Measurements from ENCODE around the gene OSBPL9. TPM values are rescaled to one million over a fixed set of nuclear protein-coding genes. Genes with fewer than 3 reads are reported as not detected.
"Not testable (repeated sequence)": the region's sequence is repeated elsewhere in the genome, so short reads cannot be mapped to it uniquely, and the experiment has no call there.

The OSBPL9 gene
- total RNA-seq, 1 donor from 2014 or later = 41.7 TPM

GRCh38 chr1:51600529-51600928, 16.4 kb upstream of the OSBPL9 start:
- intact Hi-C loops (cut with DNase I) = no loop called here
- no peak for DNase-seq
- ATAC-seq (ENCODE audit: poor library complexity) = no peak

GRCh38 chr1:51600965-51601364, 15.9 kb upstream of the OSBPL9 start:
- intact Hi-C loops (cut with DNase I) = no loop called here
- ATAC-seq (ENCODE audit: poor library complexity) = no peak
- DNase-seq = no peak

DNA sequence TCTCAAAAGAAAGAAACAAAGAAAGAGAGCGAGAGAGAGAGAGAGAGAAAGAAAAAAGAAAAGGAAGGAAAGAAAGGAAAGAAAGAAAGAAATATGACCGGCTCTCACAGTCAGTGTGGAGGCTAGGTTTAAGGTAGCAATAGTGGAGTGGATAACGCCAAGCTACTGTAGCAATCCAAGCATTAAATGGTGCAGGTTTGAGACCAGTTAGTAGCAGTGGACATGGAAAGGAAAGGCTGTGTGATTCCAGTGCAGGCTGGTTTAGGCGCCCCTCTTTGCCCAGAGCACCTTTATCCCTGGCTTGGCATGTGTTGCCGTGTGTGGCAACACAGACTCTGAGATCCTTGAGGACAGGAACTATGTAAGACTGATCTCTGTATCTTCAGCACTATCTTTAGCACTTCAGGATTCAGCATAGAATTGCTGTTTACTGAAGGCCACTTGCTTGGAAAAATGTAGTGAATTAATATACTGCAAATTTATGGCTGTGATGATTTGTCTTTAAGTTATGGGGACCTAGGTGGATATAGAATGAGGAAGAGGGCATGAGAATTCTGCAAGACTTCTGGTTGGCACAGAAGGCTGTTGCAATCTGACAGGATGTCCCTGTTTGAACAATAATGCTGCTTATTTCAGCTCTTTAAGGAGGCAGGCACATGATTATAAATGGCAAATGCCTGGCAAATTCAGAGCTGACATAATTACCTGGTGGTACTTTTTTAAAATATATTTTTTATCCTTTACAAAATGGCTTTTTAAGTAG, 10.8 kb upstream of the OSBPL9 start:
- intact Hi-C loops (cut with DNase I) = no loop called here
- DNase-seq (no peak), ATAC-seq (ENCODE audit: poor library complexity) (peak; percentile 60)

DNA sequence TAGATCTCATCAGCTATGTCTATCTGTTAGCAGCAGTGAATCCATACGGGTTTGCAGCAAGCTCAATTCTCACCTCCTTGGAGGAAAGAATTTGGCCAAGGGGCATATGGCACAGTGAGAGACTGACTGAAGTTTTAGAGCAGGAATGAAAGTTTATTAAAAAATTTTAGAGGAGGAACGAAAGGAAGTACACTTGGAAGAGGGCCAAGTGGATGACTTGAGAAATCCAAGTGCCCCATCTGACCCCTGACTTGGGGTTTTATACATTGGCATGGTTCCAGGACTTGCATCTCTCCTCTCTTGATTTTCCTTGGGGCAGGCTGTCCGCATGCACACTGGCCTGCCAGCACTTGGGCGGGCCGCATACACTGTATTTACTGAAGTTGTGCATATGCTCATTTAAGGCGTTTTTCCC, 9.2 kb upstream of the OSBPL9 start:
- intact Hi-C loops (cut with DNase I) = no loop called here
- DNase-seq = no peak
- ATAC-seq (ENCODE audit: poor library complexity) = no peak

GRCh38 chr1:51610104-51610503, 6.8 kb upstream of the OSBPL9 start:
- ATAC-seq (ENCODE audit: poor library complexity); intact Hi-C loops (cut with DNase I); DNase-seq: not testable (repeated sequence)

- ATAC-seq (ENCODE audit: poor library complexity) (no peak), DNase-seq (no peak)
- intact Hi-C loops (cut with DNase I) = no loop called here
These were observed 6.3 kb upstream of the OSBPL9 start for GRCh38 chr1:51610637-51611036.

DNA sequence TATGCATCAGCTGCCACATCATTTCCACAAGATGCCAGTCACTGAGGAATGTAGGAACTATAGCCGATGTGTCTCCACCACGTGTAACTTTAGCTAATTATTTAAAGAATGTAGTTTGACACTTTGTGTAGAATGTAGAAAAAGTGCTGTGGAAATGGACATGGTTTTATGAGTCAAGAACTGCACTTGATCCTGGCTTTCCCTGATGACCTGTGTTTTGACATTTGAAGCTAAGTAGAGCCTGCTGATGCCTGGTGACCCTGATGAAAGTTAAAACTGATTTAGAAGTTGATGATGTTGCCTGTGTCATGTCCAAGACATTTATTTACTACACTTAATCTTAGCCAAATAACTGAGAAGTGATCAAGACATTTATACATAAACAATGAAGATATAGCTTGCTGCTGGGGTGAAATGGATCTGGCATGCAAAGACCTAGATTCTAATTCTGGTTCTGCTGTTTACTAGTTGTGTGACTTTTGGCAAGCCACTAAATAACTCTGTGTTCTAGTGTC, 4.4 kb upstream of the OSBPL9 start:
- intact Hi-C loops (cut with DNase I) = no loop called here

DNA sequence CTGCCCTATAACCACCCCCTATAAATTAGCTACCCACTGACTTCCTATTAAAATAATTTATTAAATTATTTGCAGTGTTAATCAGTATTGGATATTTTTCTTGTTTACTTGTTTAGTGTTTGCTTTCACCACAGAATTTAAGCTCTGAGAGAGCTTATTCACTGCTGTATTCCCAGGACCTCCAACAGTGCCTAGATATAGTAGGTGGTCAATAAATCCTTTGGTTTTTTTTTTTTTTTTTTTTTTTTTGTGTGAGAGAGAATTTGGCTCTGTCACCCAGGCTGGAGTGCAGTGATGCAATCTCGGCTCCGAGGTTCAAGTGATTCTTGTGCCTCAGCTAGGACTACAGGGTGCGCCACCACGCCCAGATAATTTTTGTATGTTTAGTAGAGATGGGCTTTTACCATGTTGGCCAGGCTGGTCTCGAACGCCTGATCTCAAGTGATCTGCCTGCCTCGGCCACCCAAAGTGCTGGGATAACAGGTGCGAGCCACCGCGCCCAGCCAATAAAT, 1.1 kb upstream of the OSBPL9 start:
- intact Hi-C loops (cut with DNase I) = no loop called here
- ATAC-seq (ENCODE audit: poor library complexity) (no peak), DNase-seq (no peak)

More for the DNA sequence above, 4.4 kb upstream of the OSBPL9 start:
- ATAC-seq (ENCODE audit: poor library complexity) = no peak
- DNase-seq = no peak

DNA sequence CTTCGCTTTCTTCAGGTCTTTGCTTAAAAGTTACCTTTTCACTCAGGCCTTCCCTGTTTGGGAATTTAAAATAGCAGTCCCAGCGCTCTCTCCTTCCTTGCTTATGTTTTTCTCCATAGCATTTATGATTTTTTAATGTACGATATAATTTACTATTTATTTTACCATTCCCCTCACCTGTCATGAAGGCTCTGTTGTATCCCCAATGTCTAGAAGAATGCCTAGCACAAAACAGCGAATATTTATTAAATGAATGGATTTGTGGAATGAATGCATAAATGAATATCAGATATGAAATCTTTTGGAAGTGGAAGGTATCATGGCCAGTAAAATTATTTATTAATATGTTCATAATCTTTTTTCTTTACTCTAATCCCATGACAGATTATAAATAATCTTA, 402 bp upstream of the OSBPL9 start:
- no peak for DNase-seq
- intact Hi-C loops (cut with DNase I) = no loop called here
- ATAC-seq (ENCODE audit: poor library complexity) = no peak

GRCh38 chr1:51618715-51619114, 1.8 kb downstream of the OSBPL9 start:
- ATAC-seq (ENCODE audit: poor library complexity) = no peak
- intact Hi-C loops (cut with DNase I) = no loop called here

GRCh38 chr1:51620470-51620869, 3.6 kb downstream of the OSBPL9 start:
- DNase-seq = no peak
- ATAC-seq (ENCODE audit: poor library complexity) = no peak
- intact Hi-C loops (cut with DNase I) = no loop called here

More at GRCh38 chr1:51618715-51619114, 1.8 kb downstream of the OSBPL9 start:
- DNase-seq = no peak

DNA sequence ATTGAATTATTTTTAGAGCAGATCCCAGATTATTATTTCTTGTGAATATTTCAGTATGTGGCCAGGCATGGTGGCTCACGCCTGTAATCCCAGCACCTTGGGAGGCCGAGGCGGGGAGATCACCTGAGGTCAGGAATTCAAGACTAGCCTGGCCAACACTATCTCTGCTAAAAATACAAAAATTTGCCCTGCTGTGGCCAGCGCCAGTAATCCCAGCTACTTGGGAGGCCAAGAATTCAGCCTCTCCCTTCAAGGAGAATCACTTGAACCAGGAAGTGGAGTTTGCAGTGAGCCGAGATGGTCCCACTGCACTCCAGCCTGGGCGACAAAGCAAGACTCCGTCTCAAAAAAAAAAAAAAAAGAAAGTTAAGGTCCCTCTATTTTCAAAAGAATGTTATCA, 4.3 kb downstream of the OSBPL9 start:
- intact Hi-C loops (cut with DNase I) = no loop called here
- DNase-seq = no peak
- ATAC-seq (ENCODE audit: poor library complexity) = no peak

- ATAC-seq (ENCODE audit: poor library complexity) (no peak), DNase-seq (no peak)
- intact Hi-C loops (cut with DNase I) = no loop called here
These were observed 5.1 kb downstream of the OSBPL9 start for GRCh38 chr1:51621841-51622454.

GRCh38 chr1:51622455-51622913, 5.6 kb downstream of the OSBPL9 start:
- DNase-seq = no peak
- ATAC-seq (ENCODE audit: poor library complexity) = peak; percentile 45
- intact Hi-C loops (cut with DNase I) = no loop called here

DNA sequence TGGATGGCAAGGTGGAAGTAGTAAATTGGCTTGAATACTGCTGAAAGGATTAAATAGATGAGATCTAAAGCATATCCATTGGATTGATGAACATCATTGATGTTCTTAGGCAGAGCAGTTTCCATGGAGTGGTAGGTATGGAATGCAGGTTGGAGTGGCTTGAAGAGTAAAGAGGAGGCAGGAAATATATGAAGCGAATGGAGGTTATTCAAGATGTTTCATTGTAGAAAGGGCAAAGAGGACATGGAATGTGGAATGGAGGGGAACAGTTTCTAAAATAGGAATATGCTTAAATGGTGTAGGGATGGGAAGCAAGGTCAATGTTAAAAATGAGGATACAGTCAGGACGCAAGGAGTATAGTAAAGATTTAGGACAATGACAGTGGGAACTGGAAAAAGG, 6.1 kb downstream of the OSBPL9 start:
- ATAC-seq (ENCODE audit: poor library complexity) = no peak
- intact Hi-C loops (cut with DNase I) = no loop called here
- DNase-seq = no peak

DNA sequence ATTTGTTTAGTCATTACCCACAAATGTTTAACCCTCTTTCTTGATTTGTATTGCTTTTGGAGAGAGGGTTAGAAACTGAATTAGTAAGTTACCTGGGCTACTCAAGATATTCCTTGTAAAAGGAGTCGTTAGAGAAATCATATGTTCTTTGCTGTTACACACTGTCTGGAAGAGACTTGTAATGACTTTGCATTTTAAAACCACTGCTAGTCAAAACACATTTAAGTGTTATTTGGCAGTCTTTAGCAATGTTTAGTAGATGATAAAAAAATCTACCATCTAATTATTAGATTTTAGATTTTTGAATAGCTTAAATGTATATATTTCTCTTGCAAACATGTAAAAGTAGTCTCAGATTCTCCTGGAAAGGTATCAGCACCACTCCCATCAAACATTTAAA, 6.6 kb downstream of the OSBPL9 start:
- ATAC-seq (ENCODE audit: poor library complexity) (no peak), DNase-seq (no peak)
- intact Hi-C loops (cut with DNase I) = no loop called here

GRCh38 chr1:51624855-51625254, 8.0 kb downstream of the OSBPL9 start:
- ATAC-seq (ENCODE audit: poor library complexity) (no peak), DNase-seq (no peak)
- intact Hi-C loops (cut with DNase I) = loop anchor here (5.0 kb wide), 1 partner anchor 142 kb away; no protein-coding TSS in a partner anchor

GRCh38 chr1:51627672-51628071, 10.8 kb downstream of the OSBPL9 start:
- ATAC-seq (ENCODE audit: poor library complexity) (peak; percentile 54), DNase-seq (no peak)
- intact Hi-C loops (cut with DNase I) = loop anchor here (5.0 kb wide), 1 partner anchor 140 kb away; no protein-coding TSS in a partner anchor

- ATAC-seq (ENCODE audit: poor library complexity) (no peak), DNase-seq (no peak)
- intact Hi-C loops (cut with DNase I) = loop anchor here (5.0 kb wide), 1 partner anchor 138 kb away; no protein-coding TSS in a partner anchor
These were observed 12.1 kb downstream of the OSBPL9 start for GRCh38 chr1:51628715-51629590.
